OCI-LY7 (cell line): ENCODE data around the gene CSF1R.

ENCODE experiments used
- CTCF ChIP-seq: fragments of 200-600 bp; sonication (generic); conservative IDR thresholded peaks from 2 replicates; pipeline ENCODE4 v1.5.1; 2014; ENCODE audit warnings: mild to moderate bottlenecking, antibody characterized with exemption, low read length, moderate library complexity, mixed read lengths
- EZH2phosphoT487 ChIP-seq: fragments of 200-600 bp; sonication (generic); IDR thresholded peaks from 2 replicates; pipeline ENCODE4 v1.6.1; 2018; ENCODE audit warnings: low read depth, borderline replicate concordance, mild to moderate bottlenecking, mixed run types, antibody characterized with exemption, low read length, moderate library complexity, mixed read lengths

GRCh38 chr5:150062216-150062922, 24.0 kb downstream of the CSF1R start:
- TF ChIP-seq CTCF (no peak), EZH2phosphoT487 (no peak)
